DOHH2 (cell line): ENCODE data around the gene CCDC6.

Experiments used
- H3F3A ChIP-seq: fragments of 200-600 bp; sonication (generic), shearing (Covaris generic); 2 replicates; pipeline ENCODE4 v1.6.0; 2016; ENCODE audit warnings: antibody characterized with exemption, mild to moderate bottlenecking; ENCODE audit not compliant: control insufficient read depth, insufficient read depth
- H3K27ac ChIP-seq: fragments of 200-600 bp; sonication (generic); 2 replicates; pipeline ENCODE4 v1.5.1; 2014; ENCODE audit warnings: low read depth, mild to moderate bottlenecking, low read length, moderate library complexity
- H3K27me3 ChIP-seq: fragments of 200-600 bp; sonication (generic); 2 replicates; pipeline ENCODE4 v1.6.1; 2014; ENCODE audit warnings: mild to moderate bottlenecking, low read length, mixed read lengths; ENCODE audit not compliant: control insufficient read depth
- H3K36me3 ChIP-seq: fragments of 200-600 bp; sonication (generic); 2 replicates; pipeline ENCODE4 v1.6.1; 2014; ENCODE audit warnings: mild to moderate bottlenecking, low read length, moderate library complexity, mixed read lengths; ENCODE audit not compliant: control insufficient read depth
- H3K4me1 ChIP-seq: fragments of 200-600 bp; sonication (generic); 2 replicates; pipeline ENCODE4 v1.6.1; 2014; ENCODE audit warnings: mild to moderate bottlenecking, low read length, mixed read lengths; ENCODE audit not compliant: control insufficient read depth
- H3K4me2 ChIP-seq: fragments of 200-600 bp; sonication (generic); 2 replicates; pipeline ENCODE4 v1.6.0; 2014; ENCODE audit warnings: mild to moderate bottlenecking, low read length, moderate library complexity
- H3K4me3 ChIP-seq: fragments of 200-600 bp; sonication (generic); 2 replicates; pipeline ENCODE4 v1.5.1; 2014; ENCODE audit warnings: mild to moderate bottlenecking, low read length, mixed read lengths
- H3K79me2 ChIP-seq: fragments of 200-600 bp; sonication (generic); 2 replicates; pipeline ENCODE4 v1.6.1; 2014; ENCODE audit warnings: mild to moderate bottlenecking, low read length, mixed read lengths; ENCODE audit not compliant: control insufficient read depth
- H3K9me2 ChIP-seq: fragments of 200-600 bp; sonication (generic); replicated peaks from 2 replicates; pipeline ENCODE4 v1.6.1; 2014; ENCODE audit warnings: mild to moderate bottlenecking, low read length, mixed read lengths; ENCODE audit not compliant: control insufficient read depth
- H3K9me3 ChIP-seq: fragments of 200-600 bp; sonication (generic); 2 replicates; pipeline ENCODE4 v1.6.1; 2014; ENCODE audit warnings: antibody characterized with exemption, low read length, mixed read lengths; ENCODE audit not compliant: control insufficient read depth, insufficient read depth
- H4K20me1 ChIP-seq: fragments of 200-600 bp; sonication (generic); 2 replicates; pipeline ENCODE4 v1.6.0; 2014; ENCODE audit warnings: low read depth, mild to moderate bottlenecking, antibody characterized with exemption, low read length, moderate library complexity; ENCODE audit not compliant: control insufficient read depth, insufficient read depth
- CTCF ChIP-seq: fragments of 200-600 bp; sonication (generic); IDR thresholded peaks from one replicate; pipeline ENCODE4 v1.5.1; 2014; ENCODE audit warnings: antibody characterized with exemption, mild to moderate bottlenecking, low read depth, low read length; ENCODE audit not compliant: poor library complexity, severe bottlenecking
- EZH2phosphoT487 ChIP-seq: fragments of 200-600 bp; sonication (generic); IDR thresholded peaks from 2 replicates; pipeline ENCODE4 v1.6.1; 2017; ENCODE audit warnings: borderline replicate concordance, mild to moderate bottlenecking, antibody characterized with exemption, low read length, moderate library complexity, mixed read lengths

Gene CCDC6

GRCh38 chr10:59817773-59818172, 88.6 kb downstream of the CCDC6 start:
- no peak overlapping the region for H3K27ac ChIP-seq
- H4K20me1 ChIP-seq, result no peaks in the 10 kb centered on the region
- TF ChIP-seq EZH2phosphoT487, result no peak
- no peak for TF ChIP-seq CTCF
- peaks cover 6% of the 10 kb centered on the region; the same call in 1 of the 2 replicates for H3K79me2 ChIP-seq
- H3K9me2 ChIP-seq, result no peaks in the 10 kb centered on the region
- no peak overlapping the region for H3K4me3 ChIP-seq
- no peaks in the 10 kb centered on the region for H3F3A ChIP-seq
- H3K9me3 ChIP-seq, result no peaks in the 10 kb centered on the region
- no peaks in the 10 kb centered on the region for H3K27me3 ChIP-seq
- no peak overlapping the region for H3K4me2 ChIP-seq
- H3K4me1 ChIP-seq, result peaks cover 5% of the 10 kb centered on the region; the same call in 1 of the 2 replicates
- H3K36me3 ChIP-seq, result peaks cover 33% of the 10 kb centered on the region

GRCh38 chr10:59814878-59815277, 91.5 kb downstream of the CCDC6 start:
- no peaks in the 10 kb centered on the region for H3K9me3 ChIP-seq
- H3K4me2 ChIP-seq, result no peak overlapping the region
- H4K20me1 ChIP-seq, result no peaks in the 10 kb centered on the region
- H3K79me2 ChIP-seq, result no peaks in the 10 kb centered on the region
- H3K27ac ChIP-seq, result no peak overlapping the region
- peaks cover 57% of the 10 kb centered on the region for H3K36me3 ChIP-seq
- H3K4me1 ChIP-seq, result peaks cover 5% of the 10 kb centered on the region; the same call in 1 of the 2 replicates
- TF ChIP-seq EZH2phosphoT487, result no peak
- no peak for TF ChIP-seq CTCF
- H3K9me2 ChIP-seq, result no peaks in the 10 kb centered on the region
- no peaks in the 10 kb centered on the region for H3F3A ChIP-seq
- H3K4me3 ChIP-seq, result no peak overlapping the region
- no peaks in the 10 kb centered on the region for H3K27me3 ChIP-seq

- no peak for TF ChIP-seq CTCF
- no peak for TF ChIP-seq EZH2phosphoT487
- H3K36me3 ChIP-seq, result peaks cover 67% of the 10 kb centered on the region
- no peaks in the 10 kb centered on the region for H4K20me1 ChIP-seq
- H3F3A ChIP-seq, result no peaks in the 10 kb centered on the region
- no peaks in the 10 kb centered on the region for H3K9me2 ChIP-seq
- no peaks in the 10 kb centered on the region for H3K9me3 ChIP-seq
- no peak overlapping the region for H3K4me3 ChIP-seq
- H3K79me2 ChIP-seq, result no peaks in the 10 kb centered on the region
- no peak overlapping the region for H3K4me2 ChIP-seq
- H3K27me3 ChIP-seq, result no peaks in the 10 kb centered on the region
- H3K4me1 ChIP-seq, result peaks cover 5% of the 10 kb centered on the region; the same call in 1 of the 2 replicates
- H3K27ac ChIP-seq, result no peak overlapping the region
Measured at GRCh38 chr10:59812519-59813122, 93.7 kb downstream of the CCDC6 start.

GRCh38 chr10:59809644-59809974, 96.7 kb downstream of the CCDC6 start:
- Histone ChIP-seq H4K20me1 (no peaks in the 10 kb centered on the region), H3K79me2 (no peaks in the 10 kb centered on the region), H3K27ac (no peak overlapping the region), H3K9me2 (no peaks in the 10 kb centered on the region), H3K4me1 (no peaks in the 10 kb centered on the region), H3F3A (no peaks in the 10 kb centered on the region), H3K36me3 (peaks cover 89% of the 10 kb centered on the region), H3K9me3 (no peaks in the 10 kb centered on the region), H3K4me3 (no peak overlapping the region), H3K27me3 (no peaks in the 10 kb centered on the region), H3K4me2 (no peak overlapping the region)
- TF ChIP-seq CTCF, result peak; percentile 16
- no peak for TF ChIP-seq EZH2phosphoT487
